Left forelimb (tissue), 1 donor: ENCODE results near the gene COLGALT1.
"Not testable (repeated sequence)": the region's sequence is repeated elsewhere in the genome, so short reads cannot be mapped to it uniquely, and the experiment has no call there.

Experiments used
- DNase-seq: peaks from one replicate; pipeline ENCODE4 v3.0.0-alpha.2; 2018; ENCODE audit warnings: low spot score

The COLGALT1 gene

GRCh38 chr19:17532557-17532956 is 22.9 kb upstream of the COLGALT1 start:
- no peak for DNase-seq

GRCh38 chr19:17534767-17535166 is 20.7 kb upstream of the COLGALT1 start:
- no peak for DNase-seq

- DNase-seq, result no peak
Observed at GRCh38 chr19:17536955-17537354, 18.5 kb upstream of the COLGALT1 start.

- DNase-seq, result no peak
Observed at GRCh38 chr19:17538684-17539237, 16.7 kb upstream of the COLGALT1 start.

- DNase-seq, result peak; percentile 92
Observed at GRCh38 chr19:17539238-17540117, 16.0 kb upstream of the COLGALT1 start.

GRCh38 chr19:17540174-17540573 is 15.3 kb upstream of the COLGALT1 start:
- no peak for DNase-seq

GRCh38 chr19:17541184-17541759 is 14.2 kb upstream of the COLGALT1 start:
- DNase-seq, result no peak

GRCh38 chr19:17542042-17542441 is 13.4 kb upstream of the COLGALT1 start:
- no peak for DNase-seq

GRCh38 chr19:17542793-17543582 is 12.5 kb upstream of the COLGALT1 start:
- no peak for DNase-seq

GRCh38 chr19:17543986-17544385 is 11.5 kb upstream of the COLGALT1 start:
- DNase-seq, result no peak

- DNase-seq, result no peak
Observed at GRCh38 chr19:17544418-17544817, 11.0 kb upstream of the COLGALT1 start.

GRCh38 chr19:17548145-17548544 is 7.3 kb upstream of the COLGALT1 start:
- DNase-seq, result no peak

- no peak for DNase-seq
Observed at GRCh38 chr19:17549085-17549740, 6.2 kb upstream of the COLGALT1 start.

- no peak for DNase-seq
Observed at GRCh38 chr19:17550076-17550667, 5.3 kb upstream of the COLGALT1 start.

GRCh38 chr19:17552735-17553134 is 2.7 kb upstream of the COLGALT1 start:
- DNase-seq, result not testable (repeated sequence)

- peak; percentile 77 for DNase-seq
Observed at GRCh38 chr19:17553256-17553655, 2.2 kb upstream of the COLGALT1 start.

GRCh38 chr19:17554968-17555479 is 425 bp upstream of the COLGALT1 start:
- DNase-seq, result no peak

- DNase-seq, result no peak
Observed at GRCh38 chr19:17555929-17556813, 722 bp downstream of the COLGALT1 start.

- DNase-seq, result no peak
Observed at GRCh38 chr19:17556995-17557394, 1.5 kb downstream of the COLGALT1 start.

- no peak for DNase-seq
Observed at GRCh38 chr19:17557466-17557865, 2.0 kb downstream of the COLGALT1 start.
